Right lobe of liver (tissue), 4 donors: ENCODE results near the gene WTAP.

Experiments used
- POLR2A ChIP-seq: fragments of 450-650 bp; IDR thresholded peaks from one replicate; pipeline ENCODE4 v1.6.1; 2017; ENCODE audit warnings: antibody characterized with exemption, mild to moderate bottlenecking
- TF ChIP-seq, protein P1 (sequence below), 4 donors: fragments of 200-600 bp in 3 of 4; fragments of 450-650 bp in 1 of 4; IDR thresholded peaks; one replicate each; pipeline versions ENCODE4 v1.5.1 to v1.8.0; 2016 to 2022; ENCODE audit warnings: antibody characterized with exemption in 4 of 4, mild to moderate bottlenecking in 2 of 4
- donor health status: DM: no; HTN: no; CAD: no.
- donor health status: DM: no; HTN: no; CAD: no.
- donor health status: DM: no; HTN: yes; CAD: no.

DNA sequence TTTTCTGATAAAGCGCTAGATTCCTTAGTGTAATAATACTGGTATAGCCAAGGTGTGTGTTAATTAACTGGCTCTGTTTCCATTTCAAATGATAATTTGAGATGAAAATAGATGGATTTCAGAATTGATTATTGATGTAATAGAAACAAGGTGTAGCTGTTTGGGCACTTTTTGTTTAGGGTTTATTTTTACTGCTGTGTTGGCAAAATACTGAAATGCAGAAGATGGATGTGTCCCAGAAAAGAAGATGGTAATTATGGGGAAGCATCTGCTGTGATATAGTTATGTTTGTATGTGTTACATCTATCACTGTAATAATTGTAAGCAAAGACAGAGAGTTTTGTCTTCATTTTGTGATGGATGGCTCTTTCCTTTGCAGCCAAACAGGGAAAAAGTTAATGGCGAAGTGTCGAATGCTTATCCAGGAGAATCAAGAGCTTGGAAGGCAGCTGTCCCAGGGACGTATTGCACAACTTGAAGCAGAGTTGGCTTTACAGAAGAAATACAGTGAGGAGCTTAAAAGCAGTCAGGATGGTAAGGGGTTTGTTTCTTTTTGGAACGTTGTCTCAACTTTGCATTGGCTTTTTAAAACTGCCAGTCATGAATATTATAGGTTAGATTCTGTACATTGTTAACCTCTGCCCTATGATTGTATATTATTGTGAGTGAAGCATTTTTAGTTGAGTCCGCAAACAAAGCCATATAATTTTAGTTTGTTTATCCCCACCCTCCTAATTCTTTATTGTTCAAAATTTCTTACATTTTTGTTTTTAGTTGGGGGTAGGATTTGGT is 26.0 kb downstream of the WTAP start:
- TF ChIP-seq, protein P1, sequence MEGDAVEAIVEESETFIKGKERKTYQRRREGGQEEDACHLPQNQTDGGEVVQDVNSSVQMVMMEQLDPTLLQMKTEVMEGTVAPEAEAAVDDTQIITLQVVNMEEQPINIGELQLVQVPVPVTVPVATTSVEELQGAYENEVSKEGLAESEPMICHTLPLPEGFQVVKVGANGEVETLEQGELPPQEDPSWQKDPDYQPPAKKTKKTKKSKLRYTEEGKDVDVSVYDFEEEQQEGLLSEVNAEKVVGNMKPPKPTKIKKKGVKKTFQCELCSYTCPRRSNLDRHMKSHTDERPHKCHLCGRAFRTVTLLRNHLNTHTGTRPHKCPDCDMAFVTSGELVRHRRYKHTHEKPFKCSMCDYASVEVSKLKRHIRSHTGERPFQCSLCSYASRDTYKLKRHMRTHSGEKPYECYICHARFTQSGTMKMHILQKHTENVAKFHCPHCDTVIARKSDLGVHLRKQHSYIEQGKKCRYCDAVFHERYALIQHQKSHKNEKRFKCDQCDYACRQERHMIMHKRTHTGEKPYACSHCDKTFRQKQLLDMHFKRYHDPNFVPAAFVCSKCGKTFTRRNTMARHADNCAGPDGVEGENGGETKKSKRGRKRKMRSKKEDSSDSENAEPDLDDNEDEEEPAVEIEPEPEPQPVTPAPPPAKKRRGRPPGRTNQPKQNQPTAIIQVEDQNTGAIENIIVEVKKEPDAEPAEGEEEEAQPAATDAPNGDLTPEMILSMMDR (IDR thresholded peaks at IDR 0.05): no peak
- TF ChIP-seq POLR2A: no peak
